Upper lobe of right lung (tissue), 1 donor: ENCODE measurements around the gene GABBR1. TPM values are rescaled to one million over a fixed set of nuclear protein-coding genes. Genes with fewer than 3 reads are reported as not detected.

ENCODE experiments used
- ATAC-seq: fragments of 200-7000 bp; cut with Tn5 transposase; one replicate; pipeline ENCODE4 v1.9.1; 2020; ENCODE audit warnings: mild to moderate bottlenecking, moderate library complexity
- DNase-seq: peaks from one replicate; pipeline ENCODE4 v3.0.0-alpha.2; 2020
- H3K27ac ChIP-seq: fragments of 200-600 bp; one replicate; pipeline ENCODE4 v1.8.0; 2022
- H3K27me3 ChIP-seq: fragments of 200-600 bp; one replicate; pipeline ENCODE4 v1.8.0; 2022; ENCODE audit warnings: mild to moderate bottlenecking
- H3K36me3 ChIP-seq: fragments of 200-600 bp; one replicate; pipeline ENCODE4 v1.8.0; 2022
- H3K4me1 ChIP-seq: fragments of 200-600 bp; one replicate; pipeline ENCODE4 v1.8.0; 2022
- H3K4me3 ChIP-seq: fragments of 200-600 bp; one replicate; pipeline ENCODE4 v1.8.0; 2022; ENCODE audit warnings: mild to moderate bottlenecking
- H3K9me3 ChIP-seq: fragments of 200-600 bp; one replicate; pipeline ENCODE4 v1.8.0; 2022
- intact Hi-C: fragments of 100-400 bp; cut with DNase I; formaldehyde crosslinking; loops from one replicate; pipeline ENCODE4 v1.11.0; 2022
- long read RNA-seq: library from polyadenylated mRNA; unstranded; transcript quantifications from one replicate; pipeline ENCODE4 v2.0.0, GENCODE V29; 2021
- total RNA-seq: library from RNA; stranded (reverse); fragmentation: NEBNext Ultra II Directional; extraction: Animal tissue kit (Norgen Biotek cat#: 25700); gene quantifications from one replicate; pipeline ENCODE4 v1.2.1, GENCODE V29; 2021
- TF ChIP-seq, protein P1 (sequence below): fragments of 200-600 bp; IDR thresholded peaks from one replicate; pipeline ENCODE4 v1.8.0; 2022; ENCODE audit warnings: antibody characterized with exemption
- donor health status: DM: no; HTN: yes; CAD: no; lungs with severe emphysema.

Gene GABBR1
- 40.1 TPM for total RNA-seq
- long read RNA-seq, full-length matches to known transcripts, result 6 of 37 reads
- long read RNA-seq, partial matches to known transcripts, result 23 of 37 reads
- long read RNA-seq, other reads (novel, unspliced or antisense), result 8 of 37 reads

DNA sequence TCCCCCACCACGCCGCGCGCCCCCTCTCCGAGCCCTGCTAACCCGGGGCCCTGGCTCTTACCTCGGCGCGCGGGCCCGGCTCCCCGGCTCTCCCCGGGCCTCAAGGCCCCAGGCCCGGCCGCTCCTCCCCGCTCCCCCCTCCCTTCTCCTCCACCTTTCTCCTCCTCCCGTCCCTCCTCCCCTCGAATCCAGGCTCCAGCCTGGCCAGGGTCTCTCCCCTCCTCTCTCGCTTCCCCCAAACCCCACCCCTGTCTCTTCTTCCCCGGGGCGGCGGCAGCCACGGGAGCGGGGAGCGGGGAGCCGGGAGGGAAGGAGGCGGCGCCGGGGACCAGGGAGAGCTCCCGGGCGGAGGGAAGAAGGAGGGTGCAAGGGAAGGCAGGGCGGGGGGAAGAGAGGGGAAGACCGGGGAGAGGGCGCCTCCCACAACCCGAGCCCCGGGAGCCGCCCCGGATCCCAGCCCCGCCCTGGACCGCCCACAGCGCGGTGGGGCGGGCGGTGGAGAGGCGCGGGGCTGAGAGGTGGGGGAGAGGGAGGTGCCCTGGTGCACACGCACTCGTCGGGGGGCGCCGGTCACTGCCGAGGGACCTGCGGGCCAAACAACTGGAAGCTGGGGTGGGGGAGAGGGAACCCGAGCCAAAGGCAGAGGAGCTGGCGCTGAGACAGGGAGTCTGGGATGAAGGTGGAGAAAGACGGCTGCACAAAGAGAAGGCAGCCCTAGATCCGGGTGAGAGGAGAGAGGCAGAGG is at the start of gene GABBR1:
TSS of gene GABBR1 (minus strand) at position 395 of the 745 bp plus-strand sequence. CDS start 798 bp downstream, outside the sequence.
- Histone ChIP-seq H3K36me3 (no peaks in the 10 kb centered on the region), H3K4me1 (peaks cover 22% of the 10 kb centered on the region), H3K27ac (peak within 1 kb of the TSS; percentile 68), H3K27me3 (no peaks in the 10 kb centered on the region), H3K4me3 (peak within 1 kb of the TSS; percentile 75), H3K9me3 (no peaks in the 10 kb centered on the region)
- TF ChIP-seq, protein P1, sequence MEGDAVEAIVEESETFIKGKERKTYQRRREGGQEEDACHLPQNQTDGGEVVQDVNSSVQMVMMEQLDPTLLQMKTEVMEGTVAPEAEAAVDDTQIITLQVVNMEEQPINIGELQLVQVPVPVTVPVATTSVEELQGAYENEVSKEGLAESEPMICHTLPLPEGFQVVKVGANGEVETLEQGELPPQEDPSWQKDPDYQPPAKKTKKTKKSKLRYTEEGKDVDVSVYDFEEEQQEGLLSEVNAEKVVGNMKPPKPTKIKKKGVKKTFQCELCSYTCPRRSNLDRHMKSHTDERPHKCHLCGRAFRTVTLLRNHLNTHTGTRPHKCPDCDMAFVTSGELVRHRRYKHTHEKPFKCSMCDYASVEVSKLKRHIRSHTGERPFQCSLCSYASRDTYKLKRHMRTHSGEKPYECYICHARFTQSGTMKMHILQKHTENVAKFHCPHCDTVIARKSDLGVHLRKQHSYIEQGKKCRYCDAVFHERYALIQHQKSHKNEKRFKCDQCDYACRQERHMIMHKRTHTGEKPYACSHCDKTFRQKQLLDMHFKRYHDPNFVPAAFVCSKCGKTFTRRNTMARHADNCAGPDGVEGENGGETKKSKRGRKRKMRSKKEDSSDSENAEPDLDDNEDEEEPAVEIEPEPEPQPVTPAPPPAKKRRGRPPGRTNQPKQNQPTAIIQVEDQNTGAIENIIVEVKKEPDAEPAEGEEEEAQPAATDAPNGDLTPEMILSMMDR, result no peak
- DNase-seq, result peak; percentile 92
- intact Hi-C loops, result no loop called here
- ATAC-seq, result peak; percentile 97

DNA sequence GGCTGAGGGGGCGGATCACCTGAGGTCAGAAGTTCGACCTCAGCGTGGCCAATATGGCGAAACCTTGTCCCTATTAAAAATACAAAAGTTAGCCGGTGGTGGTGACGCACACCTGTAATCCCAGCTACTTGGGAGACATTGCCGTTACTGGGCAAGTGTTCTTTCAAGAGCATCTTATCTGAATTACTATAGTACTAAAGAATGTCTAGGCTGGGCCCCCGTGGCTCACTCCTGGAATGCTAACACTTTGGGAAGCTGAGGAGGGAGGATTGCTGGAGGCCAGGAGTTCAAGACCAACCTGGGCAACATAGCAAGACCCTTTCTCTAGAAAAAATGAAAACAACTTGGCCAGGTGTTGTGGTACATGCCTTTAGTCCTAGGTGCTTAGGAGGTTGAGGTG is 48.8 kb upstream of the GABBR1 start:
- TF ChIP-seq, protein P1, result no peak
- no peaks in the 10 kb centered on the region for H3K9me3 ChIP-seq
- no peaks in the 10 kb centered on the region for H3K27me3 ChIP-seq
- no peaks in the 10 kb centered on the region for H3K36me3 ChIP-seq
- H3K4me3 ChIP-seq, result no peak overlapping the region
- intact Hi-C loops, result no loop called here
- DNase-seq (no peak), ATAC-seq (no peak)
- no peaks in the 10 kb centered on the region for H3K4me1 ChIP-seq
- H3K27ac ChIP-seq, result no peak overlapping the region

DNA sequence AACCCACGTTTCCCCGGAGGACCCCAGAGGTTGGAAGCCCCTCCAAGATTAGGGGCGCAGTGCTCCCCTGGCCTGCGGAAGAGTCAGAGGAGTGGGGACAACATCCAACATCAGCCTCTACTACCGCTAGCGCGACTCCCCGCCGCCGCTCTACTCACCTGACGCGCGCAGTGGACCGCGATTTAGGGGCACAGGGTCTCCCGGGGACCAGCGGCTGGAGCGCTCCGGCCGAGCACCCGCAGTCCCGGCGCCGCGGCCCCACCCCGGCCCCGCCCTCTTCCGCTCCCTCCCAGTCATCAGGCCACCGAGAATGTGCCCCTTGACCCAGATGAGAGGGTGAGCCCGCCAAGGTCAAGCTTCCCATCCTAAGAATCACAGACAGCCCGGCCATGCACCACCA is 47.9 kb upstream of the GABBR1 start, which contains the start of gene ZFP57:
TSS of gene ZFP57 (minus strand) at position 249 of the 400 bp plus-strand sequence. CDS start 4,149 bp downstream, outside the sequence.
- Histone ChIP-seq H3K27ac (no peak within 1 kb of the TSS), H3K4me1 (no peaks in the 10 kb centered on the region), H3K4me3 (no peak within 1 kb of the TSS), H3K27me3 (no peaks in the 10 kb centered on the region), H3K36me3 (no peaks in the 10 kb centered on the region), H3K9me3 (no peaks in the 10 kb centered on the region)
- ATAC-seq (no peak), DNase-seq (no peak)
- TF ChIP-seq, protein P1, result no peak
- intact Hi-C loops, result no loop called here

DNA sequence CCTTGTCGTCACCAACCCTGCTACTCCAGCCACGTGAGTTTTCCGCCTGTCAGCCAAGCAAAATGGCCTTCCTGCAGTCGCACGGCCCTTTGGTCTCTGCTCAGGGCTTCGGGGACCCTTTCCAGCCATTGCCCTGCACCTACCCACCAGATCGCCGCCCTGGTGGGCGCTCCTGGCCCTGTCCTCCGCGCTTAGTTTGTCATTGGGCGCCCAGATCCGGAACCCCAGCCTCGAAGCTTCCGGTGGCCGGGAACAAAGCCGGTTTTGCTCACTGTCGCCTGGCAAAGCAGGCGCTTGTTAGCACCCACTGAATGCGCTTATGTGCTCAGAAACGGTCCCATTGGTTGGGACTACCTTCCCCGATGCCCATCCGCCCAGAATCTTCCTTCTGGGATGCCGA is 47.4 kb upstream of the GABBR1 start:
- H3K4me3 ChIP-seq, result no peak overlapping the region
- H3K36me3 ChIP-seq, result no peaks in the 10 kb centered on the region
- intact Hi-C loops, result no loop called here
- TF ChIP-seq, protein P1, result no peak
- DNase-seq (no peak), ATAC-seq (no peak)
- H3K4me1 ChIP-seq, result no peaks in the 10 kb centered on the region
- H3K27me3 ChIP-seq, result no peaks in the 10 kb centered on the region
- H3K27ac ChIP-seq, result no peak overlapping the region
- H3K9me3 ChIP-seq, result no peaks in the 10 kb centered on the region

DNA sequence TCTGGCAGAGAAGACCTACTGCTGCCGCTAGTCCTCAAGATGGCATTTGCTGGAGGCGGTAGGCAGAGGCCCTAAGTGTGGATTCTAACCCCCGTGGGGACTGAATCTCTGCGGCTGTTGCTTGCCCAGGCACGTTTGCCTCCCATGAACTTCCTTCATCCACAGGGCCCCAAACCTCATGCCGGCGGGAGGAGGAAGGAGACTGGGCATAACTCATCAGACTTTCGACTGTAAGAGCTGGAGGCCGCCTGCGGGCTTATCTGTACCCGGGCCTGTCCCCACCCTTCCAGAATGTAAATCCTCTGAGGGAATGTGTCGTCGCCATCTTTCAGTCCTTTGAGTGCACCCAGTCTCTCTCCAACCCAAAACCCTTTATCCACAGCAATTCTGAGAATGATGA is 47.0 kb upstream of the GABBR1 start:
- Histone ChIP-seq H3K4me1 (no peaks in the 10 kb centered on the region), H3K36me3 (no peaks in the 10 kb centered on the region), H3K27me3 (no peaks in the 10 kb centered on the region), H3K4me3 (no peak overlapping the region), H3K27ac (no peak overlapping the region), H3K9me3 (no peaks in the 10 kb centered on the region)
- intact Hi-C loops, result no loop called here
- DNase-seq (no peak), ATAC-seq (no peak)
- TF ChIP-seq, protein P1, result no peak
